Mammary epithelial cell (primary cell): Measurements from ENCODE around the gene FGF14.

Experiments
- CTCF ChIP-seq, 2 donors: IDR thresholded peaks in 1 of 2; conservative IDR thresholded peaks in 1 of 2; 2 replicates each; pipeline ENCODE4 v1.5.1; 2011 to 2012; ENCODE audit warnings: inconsistent platforms in 2 of 2, low read length in 2 of 2, mild to moderate bottlenecking in 2 of 2, control low read depth in 1 of 2, low read depth in 1 of 2; ENCODE audit not compliant: insufficient read depth in 1 of 2; ENCODE audit errors: extremely low read depth in 1 of 2
- EZH2 ChIP-seq: IDR thresholded peaks from 2 replicates; pipeline ENCODE4 v1.6.1; 2012; ENCODE audit warnings: low read length, inconsistent platforms, borderline replicate concordance

DNA sequence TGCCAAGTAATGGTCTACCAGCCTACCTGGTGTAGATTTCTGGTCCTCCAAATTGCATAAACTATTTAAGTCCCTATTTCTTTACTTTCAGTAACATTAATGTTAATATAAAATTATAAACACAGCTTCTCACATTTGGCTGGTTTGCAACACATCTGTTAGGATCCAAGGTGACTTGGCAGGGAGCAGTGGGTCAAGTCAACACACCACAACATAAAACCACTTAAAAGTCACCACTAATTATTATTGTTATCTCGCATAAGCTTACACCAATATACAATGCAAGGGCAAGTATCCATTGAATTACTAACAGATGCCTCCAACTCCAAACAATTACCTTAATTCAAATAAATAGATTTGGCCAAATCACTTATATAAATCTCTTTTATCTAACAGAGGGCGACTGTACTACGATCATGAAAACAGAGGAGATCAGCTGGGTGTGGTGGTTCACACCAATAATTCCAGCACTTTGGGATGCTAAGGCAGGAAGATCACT lies 74.7 kb downstream of the FGF14 start:
- TF ChIP-seq CTCF (conservative IDR thresholded peaks at IDR 0.05 in 1 of 2, IDR thresholded peaks at IDR 0.05 in 1 of 2; ENCODE audit: extremely low read depth in 1 of 2, insufficient read depth in 1 of 2, low read depth in 1 of 2, low read length in 2 of 2), result no peak
- no peak for TF ChIP-seq EZH2
